IMR-90 (cell line): ENCODE data around the gene DAG1. TPM values are rescaled to one million over a fixed set of nuclear protein-coding genes. Genes with fewer than 3 reads are reported as not detected.

Experiments
- ATAC-seq: fragments of 200-7000 bp; cut with Tn5 transposase; 2 replicates; pipeline ENCODE4 v1.9.1; 2020; ENCODE audit warnings: low read depth, mild to moderate bottlenecking, moderate library complexity
- BruUV-seq: library from RNA; stranded (reverse); fragments of 400-500 nt; replicated peaks from 2 replicates; lab custom pipeline; 2021; lab: Mats Ljungman, UMichigan
- CTCF ChIA-PET: fragments of 300-600 bp; formaldehyde crosslinking; extraction: SDS; loops from one replicate; lab custom pipeline; 2021; ENCODE audit warnings: antibody characterized with exemption; lab: Yijun Ruan, JAX
- POLR2A ChIA-PET: fragments of 300-600 bp; sonication (Branson Sonifier 250); formaldehyde crosslinking; loops from one replicate; lab custom pipeline; 2022; ENCODE audit warnings: antibody characterized with exemption; ENCODE audit not compliant: unreplicated experiment; lab: Charles Lee
- DNase-seq: peaks from one replicate; pipeline ENCODE4 v3.0.0; 2013
- H2AFZ ChIP-seq: replicated peaks from 2 replicates; pipeline ENCODE3; 2013; ENCODE audit warnings: low read length, mild to moderate bottlenecking; ENCODE audit not compliant: poor library complexity
- H2AK5ac ChIP-seq: 2 replicates; pipeline ENCODE4 v1.6.1; 2013; ENCODE audit warnings: low read depth, low read length, inconsistent platforms
- H2AK9ac ChIP-seq: replicated peaks from 2 replicates; pipeline ENCODE3; 2013; ENCODE audit warnings: mild to moderate bottlenecking, low read depth, low read length, moderate library complexity; ENCODE audit not compliant: poor library complexity
- H2BK120ac ChIP-seq: 2 replicates; pipeline ENCODE4 v1.6.1; 2013; ENCODE audit warnings: low read depth, low read length, inconsistent platforms
- H2BK15ac ChIP-seq: 3 replicates; pipeline ENCODE4 v1.6.1; 2013; ENCODE audit warnings: low read depth, low read length, inconsistent platforms
- H2BK20ac ChIP-seq: 2 replicates; pipeline ENCODE4 v1.6.1; 2013; ENCODE audit warnings: low read depth, mild to moderate bottlenecking, inconsistent platforms, low read length, moderate library complexity
- H2BK5ac ChIP-seq: 2 replicates; pipeline ENCODE4 v1.6.1; 2013; ENCODE audit warnings: mild to moderate bottlenecking, low read depth, low read length, inconsistent platforms; ENCODE audit not compliant: poor library complexity, severe bottlenecking
- H3K14ac ChIP-seq: replicated peaks from 2 replicates; pipeline ENCODE4 v1.6.1; 2013; ENCODE audit warnings: low read depth, low read length, inconsistent platforms
- H3K18ac ChIP-seq: 2 replicates; pipeline ENCODE4 v1.6.1; 2013; ENCODE audit warnings: low read depth, low read length, control low read depth
- H3K23ac ChIP-seq: 2 replicates; pipeline ENCODE4 v1.6.1; 2013; ENCODE audit warnings: low read depth, low read length, inconsistent platforms
- H3K27ac ChIP-seq: 2 replicates; pipeline ENCODE4 v1.5.1; 2013; ENCODE audit warnings: mild to moderate bottlenecking, control low read depth, low read length; ENCODE audit not compliant: insufficient read depth
- H3K27me3 ChIP-seq: 2 replicates; pipeline ENCODE4 v1.6.1; 2013; ENCODE audit warnings: low read length; ENCODE audit not compliant: control insufficient read depth, insufficient read depth
- H3K36me3 ChIP-seq: 2 replicates; pipeline ENCODE4 v1.6.1; 2013; ENCODE audit warnings: low read length, mixed read lengths; ENCODE audit not compliant: control insufficient read depth, insufficient read depth
- H3K4ac ChIP-seq: 2 replicates; pipeline ENCODE4 v1.6.1; 2013; ENCODE audit warnings: low read depth, low read length, inconsistent platforms
- H3K4me1 ChIP-seq: 2 replicates; pipeline ENCODE4 v1.6.1; 2013; ENCODE audit warnings: low read length, mixed read lengths; ENCODE audit not compliant: control insufficient read depth, insufficient read depth
- H3K4me2 ChIP-seq: 2 replicates; pipeline ENCODE4 v1.6.1; 2013; ENCODE audit warnings: low read depth, mild to moderate bottlenecking, control low read depth, low read length, moderate library complexity
- H3K4me3 ChIP-seq: 2 replicates; pipeline ENCODE4 v1.5.1; 2013; ENCODE audit warnings: low read depth, mild to moderate bottlenecking, control low read depth, low read length, moderate library complexity; ENCODE audit not compliant: insufficient read depth
- H3K56ac ChIP-seq: 2 replicates; pipeline ENCODE4 v1.6.1; 2013; ENCODE audit warnings: low read length, inconsistent platforms; ENCODE audit not compliant: insufficient read depth; ENCODE audit errors: extremely low read depth
- H3K79me1 ChIP-seq, 2 experiments: 2 replicates each; pipeline ENCODE4 v1.6.1; 2013; ENCODE audit warnings: low read length in 2 of 2, inconsistent platforms in 1 of 2, low read depth in 1 of 2
- H3K9ac ChIP-seq: 2 replicates; pipeline ENCODE4 v1.6.1; 2013; ENCODE audit warnings: low read depth, low read length, control low read depth
- H3K9me1 ChIP-seq: 2 replicates; pipeline ENCODE4 v1.6.1; 2013; ENCODE audit warnings: low read length, inconsistent platforms; ENCODE audit not compliant: insufficient read depth
- H3K9me3 ChIP-seq: 2 replicates; pipeline ENCODE4 v1.6.1; 2013; ENCODE audit warnings: low read length; ENCODE audit not compliant: control insufficient read depth, insufficient read depth
- H4K20me1 ChIP-seq: 2 replicates; pipeline ENCODE4 v1.6.1; 2013; ENCODE audit warnings: low read length, inconsistent platforms; ENCODE audit not compliant: insufficient read depth
- H4K5ac ChIP-seq: 2 replicates; pipeline ENCODE4 v1.6.1; 2013; ENCODE audit warnings: mild to moderate bottlenecking, low read depth, low read length, control low read depth
- H4K8ac ChIP-seq, 2 experiments: 2 replicates each; pipeline ENCODE4 v1.6.1; 2013; ENCODE audit warnings: low read depth in 2 of 2, low read length in 2 of 2, control low read depth in 1 of 2, inconsistent platforms in 1 of 2
- H4K91ac ChIP-seq: 2 replicates; pipeline ENCODE4 v1.6.1; 2013; ENCODE audit warnings: low read depth, low read length, inconsistent platforms; ENCODE audit not compliant: insufficient read depth
- CHD1 ChIP-seq: IDR thresholded peaks from 2 replicates; pipeline ENCODE4 v1.6.1; 2012; ENCODE audit warnings: low read depth, low read length, improper control_type of control experiment
- FOS ChIP-seq: fragments of 150-350 bp; IDR thresholded peaks from 2 replicates; pipeline ENCODE4 v1.6.1; 2016; ENCODE audit warnings: low read depth, low read length
- MXI1 ChIP-seq: IDR thresholded peaks from 2 replicates; pipeline ENCODE4 v1.6.1; 2012; ENCODE audit warnings: low read depth, mild to moderate bottlenecking, low read length, moderate library complexity, borderline replicate concordance
- NFE2L2 ChIP-seq: fragments of 150-350 bp; IDR thresholded peaks from 2 replicates; pipeline ENCODE4 v1.6.1; 2016; ENCODE audit warnings: low read depth, mild to moderate bottlenecking, low read length
- POLR2A ChIP-seq: IDR thresholded peaks from 2 replicates; pipeline ENCODE4 v1.6.1; 2012; ENCODE audit warnings: mild to moderate bottlenecking, low read depth, low read length
- RCOR1 ChIP-seq: IDR thresholded peaks from 2 replicates; pipeline ENCODE4 v1.6.1; 2012; ENCODE audit warnings: mild to moderate bottlenecking, low read length, improper control_type of control experiment; ENCODE audit not compliant: insufficient replicate concordance
- RFX5 ChIP-seq: IDR thresholded peaks from 2 replicates; pipeline ENCODE4 v1.8.0; 2012; ENCODE audit warnings: low read depth, mild to moderate bottlenecking, low read length, moderate library complexity
- USF2 ChIP-seq: fragments of 150-350 bp; IDR thresholded peaks from 2 replicates; pipeline ENCODE4 v1.6.1; 2017; ENCODE audit warnings: mild to moderate bottlenecking, antibody characterized with exemption, low read length, low read depth
- dilution Hi-C: fragments of 300-500 bp; cut with HindIII; formaldehyde crosslinking; loops from one replicate; pipeline ENCODE4 v1.14.3; 2018; ENCODE audit warnings: low sequenced_read_pairs; ENCODE audit not compliant: unreplicated experiment
- in situ Hi-C: fragments of 300-500 bp; cut with MboI; formaldehyde crosslinking; loops from 3 replicates; pipeline ENCODE4 v1.14.3; 2019; ENCODE audit warnings: low sequenced_read_pairs, inconsistent platforms, mixed read lengths
- intact Hi-C: fragments of 100-400 bp; cut with micrococcal nuclease; formaldehyde crosslinking; loops from 2 replicates; pipeline ENCODE4 v1.10.0; 2022
- polyA plus RNA-seq, 3 experiments: library from polyadenylated mRNA; depleted of rRNA; stranded (reverse); fragments of >200 nt; gene quantifications; 2 replicates each; pipeline ENCODE4 v1.2.3, GENCODE V29; 2012; ENCODE audit warnings: low replicate concordance in 1 of 3
- total RNA-seq: library from RNA; depleted of rRNA; stranded (reverse); fragments of >200 nt; gene quantifications from 2 replicates; pipeline ENCODE4 v1.2.3, GENCODE V29; 2012

Gene DAG1
- total and polyA plus RNA-seq, 2 of the 4 experiments (the other 2 are of a cell fraction), result 31.0 to 40.2 TPM

GRCh38 chr3:49529567-49529966 lies 59.5 kb downstream of the DAG1 start:
- H3K4me2 ChIP-seq, result no peak overlapping the region
- H3K14ac ChIP-seq, result no peak overlapping the region
- H3K23ac ChIP-seq, result no peak overlapping the region
- H2AK9ac ChIP-seq, result no peak overlapping the region
- no peak overlapping the region for H3K27ac ChIP-seq
- H2AFZ ChIP-seq, result no peak overlapping the region
- no TSS peak for BruUV-seq
- H2BK20ac ChIP-seq, result no peak overlapping the region
- no peak overlapping the region for H4K91ac ChIP-seq
- H2BK120ac ChIP-seq, result no peak overlapping the region
- H2BK5ac ChIP-seq, result no peak overlapping the region
- dilution Hi-C loops, result no loop called here
- no peak overlapping the region for H3K4ac ChIP-seq
- 0 out of 2 replicates have a peak, but pooled peaks cover 8% of the 10 kb centered on the region for H3K9me1 ChIP-seq
- H3K4me1 ChIP-seq, result no peaks in the 10 kb centered on the region
- H4K5ac ChIP-seq, result no peak overlapping the region
- H4K20me1 ChIP-seq, result no peaks in the 10 kb centered on the region
- intact Hi-C loops, result no loop called here
- H4K8ac ChIP-seq, result no peak overlapping the region
- no peak overlapping the region for H2BK15ac ChIP-seq
- TF ChIP-seq USF2 (no peak), MXI1 (no peak), RFX5 (no peak), FOS (no peak), CHD1 (no peak), NFE2L2 (no peak), POLR2A (no peak), RCOR1 (no peak)
- POLR2A ChIA-PET, result no interaction called here
- ATAC-seq (no peak), DNase-seq (no peak)
- H3K9me3 ChIP-seq, result no peaks in the 10 kb centered on the region
- H3K27me3 ChIP-seq, result no peaks in the 10 kb centered on the region
- H3K79me1 ChIP-seq, result peaks cover 0 to 3% of the 10 kb centered on the region in 2 experiments; a peak in 3 of 4 replicates
- H3K36me3 ChIP-seq, result peaks cover 17% of the 10 kb centered on the region
- no peak overlapping the region for H3K56ac ChIP-seq
- no peak overlapping the region for H3K9ac ChIP-seq
- no peak overlapping the region for H3K18ac ChIP-seq
- CTCF ChIA-PET, result interaction anchor here (0.6 to 2.7 kb wide), 2 partner anchors 8 to 10 kb away, joined by 3 to 10 read pairs; no protein-coding TSS in a partner anchor
- no peak overlapping the region for H3K4me3 ChIP-seq
- H2AK5ac ChIP-seq, result no peak overlapping the region
- in situ Hi-C loops, result no loop called here
